SK-N-SH (cell line): ENCODE results near the gene LDLRAP1. TPM values are rescaled to one million over a fixed set of nuclear protein-coding genes. Genes with fewer than 3 reads are reported as not detected.

ENCODE experiments used
- CTCF ChIA-PET: fragments of 300-600, 350-600 bp; formaldehyde crosslinking; extraction: SDS; loops from one replicate; lab custom pipeline; 2021; lab: Yijun Ruan, JAX
- POLR2A ChIA-PET: fragments of 350-600 bp; sonication (Branson Sonifier 250); formaldehyde crosslinking; extraction: SDS; loops from one replicate; lab custom pipeline; 2020; ENCODE audit warnings: antibody characterized with exemption, inconsistent platforms; lab: Yijun Ruan, JAX
- DNase-seq: peaks from one replicate; pipeline ENCODE4 v3.0.0; 2012
- H2AFZ ChIP-seq: fragments of 200-600 bp; sonication (generic); 2 replicates; pipeline ENCODE4 v1.8.1; 2016; ENCODE audit warnings: antibody characterized with exemption, mild to moderate bottlenecking, low read depth
- H3F3A ChIP-seq: fragments of 200-600 bp; sonication (generic); replicated peaks from 2 replicates; pipeline ENCODE3; 2016; ENCODE audit warnings: antibody characterized with exemption, mild to moderate bottlenecking; ENCODE audit not compliant: insufficient read depth
- H3K27ac ChIP-seq, 2 experiments: fragments of 200-500 bp in 1 of 2; fragments of 200-600 bp in 1 of 2; sonication (Bioruptor generic) in 1 of 2; sonication (generic), shearing (Covaris generic) in 1 of 2; 2 replicates each; pipeline versions ENCODE4 v1.5.1 to v1.6.1; 2014 to 2016; ENCODE audit warnings: low read depth in 2 of 2, inconsistent platforms in 1 of 2, low read length in 1 of 2, mild to moderate bottlenecking in 1 of 2, mixed read lengths in 1 of 2
- H3K27me3 ChIP-seq: fragments of 200-600 bp; sonication (generic), shearing (Covaris generic); 2 replicates; pipeline ENCODE4 v1.6.1; 2016; ENCODE audit warnings: mixed run types; ENCODE audit not compliant: insufficient read depth
- H3K36me3 ChIP-seq, 2 experiments: fragments of 200-500 bp in 1 of 2; fragments of 200-600 bp in 1 of 2; sonication (Bioruptor generic) in 1 of 2; sonication (generic) in 1 of 2; replicated peaks in 1 of 2; 2 replicates each; pipeline versions ENCODE3 to v1.5.1; 2014 to 2016; ENCODE audit warnings: low read length in 1 of 2, mild to moderate bottlenecking in 1 of 2; ENCODE audit not compliant: insufficient read depth in 2 of 2, control insufficient read depth in 1 of 2
- H3K4me1 ChIP-seq, 2 experiments: fragments of 200-500 bp in 1 of 2; fragments of 200-600 bp in 1 of 2; sonication (Bioruptor generic) in 1 of 2; sonication (generic), shearing (Covaris generic) in 1 of 2; 2 replicates each; pipeline versions ENCODE4 v1.5.1 to v1.6.1; 2014 to 2016; ENCODE audit warnings: low read depth in 1 of 2, low read length in 1 of 2, mixed run types in 1 of 2; ENCODE audit not compliant: insufficient read depth in 2 of 2, control insufficient read depth in 1 of 2
- H3K4me2 ChIP-seq: fragments of 200-600 bp; sonication (generic), shearing (Covaris generic); 2 replicates; pipeline ENCODE4 v1.6.1; 2017; ENCODE audit warnings: mixed run types
- H3K4me3 ChIP-seq, 2 experiments: fragments of 200-500 bp in 1 of 2; fragments of 200-600 bp in 1 of 2; sonication (Bioruptor generic) in 1 of 2; sonication (generic), shearing (Covaris generic) in 1 of 2; 2 replicates each; pipeline versions ENCODE4 v1.5.1 to v1.8.1; 2014 to 2016; ENCODE audit warnings: low read depth in 2 of 2, inconsistent platforms in 1 of 2, low read length in 1 of 2, mild to moderate bottlenecking in 1 of 2, mixed read lengths in 1 of 2, moderate library complexity in 1 of 2
- H3K79me2 ChIP-seq: fragments of 200-600 bp; sonication (generic); 2 replicates; pipeline ENCODE4 v1.8.1; 2017; ENCODE audit warnings: mild to moderate bottlenecking; ENCODE audit not compliant: insufficient read depth
- H3K9ac ChIP-seq: fragments of 200-600 bp; sonication (generic); 2 replicates; pipeline ENCODE4 v1.6.1; 2017; ENCODE audit warnings: mixed run types
- H3K9me2 ChIP-seq: fragments of 200-600 bp; sonication (generic); 2 replicates; pipeline ENCODE4 v1.6.1; 2017; ENCODE audit warnings: mixed run types
- H3K9me3 ChIP-seq: fragments of 200-600 bp; sonication (generic); 2 replicates; pipeline ENCODE4 v1.6.1; 2017; ENCODE audit warnings: mixed run types, mild to moderate bottlenecking, moderate library complexity
- H4K20me1 ChIP-seq: fragments of 200-600 bp; sonication (generic); 2 replicates; pipeline ENCODE4 v1.6.1; 2017; ENCODE audit warnings: mild to moderate bottlenecking, mixed run types; ENCODE audit not compliant: insufficient read depth
- CTCF ChIP-seq: fragments of 200-600 bp; sonication (generic); IDR thresholded peaks from 2 replicates; pipeline ENCODE4 v1.6.1; 2017; ENCODE audit warnings: antibody characterized with exemption, mild to moderate bottlenecking, moderate library complexity
- ELF1 ChIP-seq: IDR thresholded peaks from 2 replicates; pipeline ENCODE4 v1.4.0; 2012
- EP300 ChIP-seq, 2 experiments: IDR thresholded peaks; 2 replicates each; pipeline versions ENCODE4 v1.4.0 to v1.6.1; 2012; ENCODE audit warnings: borderline replicate concordance in 1 of 2, low read depth in 1 of 2, low read length in 1 of 2
- FOSL2 ChIP-seq: IDR thresholded peaks from 2 replicates; pipeline ENCODE4 v1.4.0; 2012; ENCODE audit warnings: low read depth, mild to moderate bottlenecking, moderate library complexity, borderline replicate concordance
- GABPA ChIP-seq: IDR thresholded peaks from 2 replicates; pipeline ENCODE4 v1.4.0; 2012; ENCODE audit warnings: low read depth, mild to moderate bottlenecking
- GATA2 ChIP-seq: sonication (generic); formaldehyde crosslinking; IDR thresholded peaks from 2 replicates; pipeline ENCODE4 v1.5.0; 2020; ENCODE audit warnings: mild to moderate bottlenecking, missing genetic modification reagents
- IRF3 ChIP-seq: fragments of 150-350 bp; IDR thresholded peaks from 2 replicates; pipeline ENCODE4 v1.6.1; 2016; ENCODE audit warnings: mild to moderate bottlenecking, low read depth, low read length
- JUND ChIP-seq: IDR thresholded peaks from 2 replicates; pipeline ENCODE4 v1.4.0; 2012
- MXI1 ChIP-seq: IDR thresholded peaks from 2 replicates; pipeline ENCODE4 v1.6.1; 2012; ENCODE audit warnings: mild to moderate bottlenecking, low read depth, low read length, improper control_type of control experiment
- PBX3 ChIP-seq: IDR thresholded peaks from 2 replicates; pipeline ENCODE4; 2012
- RAD21 ChIP-seq: IDR thresholded peaks from 2 replicates; pipeline ENCODE4 v1.6.1; 2012; ENCODE audit warnings: mild to moderate bottlenecking, low read length
- RXRA ChIP-seq: IDR thresholded peaks from 2 replicates; pipeline ENCODE4 v1.4.0; 2012; ENCODE audit warnings: low read depth, mild to moderate bottlenecking, borderline replicate concordance
- SIN3A ChIP-seq: IDR thresholded peaks from 2 replicates; pipeline ENCODE4 v1.6.1; 2012; ENCODE audit warnings: low read depth, mild to moderate bottlenecking, low read length, moderate library complexity, borderline replicate concordance
- TCF12 ChIP-seq: IDR thresholded peaks from 2 replicates; pipeline ENCODE4 v1.4.0; 2012
- YY1 ChIP-seq: IDR thresholded peaks from 2 replicates; pipeline ENCODE4 v1.4.0; 2012; ENCODE audit warnings: low read depth, mild to moderate bottlenecking
- WGBS: methylation state at CpG from one replicate; pipeline ENCODE4 v1.1.6; 2017; ENCODE audit warnings: low lambda C conversion rate; 5-methylcytosine and 5-hydroxymethylcytosine counted together
- polyA plus RNA-seq, 3 experiments: library from polyadenylated mRNA; depleted of rRNA; stranded (reverse); fragments of >200 nt; gene quantifications; 2 replicates each; pipeline ENCODE4 v1.2.3, GENCODE V29; 2012
- TF ChIP-seq, protein P1 (sequence below): IDR thresholded peaks from 2 replicates; pipeline ENCODE4 v1.4.0; 2012; ENCODE audit warnings: low read depth, borderline replicate concordance
- TF ChIP-seq, protein P2 (sequence below): fragments of 150-350 bp; IDR thresholded peaks from 2 replicates; pipeline ENCODE4 v1.6.1; 2017; ENCODE audit warnings: antibody characterized with exemption, low read length, low read depth, borderline replicate concordance
- TF ChIP-seq, protein P3 (sequence below): IDR thresholded peaks from 2 replicates; pipeline ENCODE4 v1.4.0; 2012; ENCODE audit warnings: low read depth

The LDLRAP1 gene
- polyA plus RNA-seq, 1 of the 3 experiments (the other 2 are of a cell fraction), result 19.1 TPM

- no peak overlapping the region for H3K9ac ChIP-seq
- H3K27me3 ChIP-seq, result no peaks in the 10 kb centered on the region
- no peak overlapping the region for H3K4me2 ChIP-seq
- WGBS, result 83% methylated on average over 9 of the region's 9 CpGs
- DNase-seq, result no peak
- H2AFZ ChIP-seq, result no peak overlapping the region
- H4K20me1 ChIP-seq, result no peaks in the 10 kb centered on the region
- H3K36me3 ChIP-seq, result peaks cover 0 to 4% of the 10 kb centered on the region in 2 experiments
- H3K4me3 ChIP-seq, result no peak overlapping the region
- H3F3A ChIP-seq, result peaks cover 7% of the 10 kb centered on the region
- H3K9me2 ChIP-seq, result no peaks in the 10 kb centered on the region
- H3K9me3 ChIP-seq, result no peaks in the 10 kb centered on the region
- H3K79me2 ChIP-seq, result no peaks in the 10 kb centered on the region
- peaks cover 0 to 11% of the 10 kb centered on the region in 2 experiments; a peak in 3 of 4 replicates for H3K4me1 ChIP-seq
- CTCF ChIA-PET, result interaction anchor here (0.6 to 1.7 kb wide), 3 partner anchors 15 to 234 kb away, joined by 3 to 10 read pairs (median 5); no protein-coding TSS in a partner anchor
- POLR2A ChIA-PET, result no interaction called here
- TF ChIP-seq EP300 (IDR thresholded peaks at IDR 0.05; ENCODE audit: borderline replicate concordance in 1 of 2, low read depth in 1 of 2, low read length in 1 of 2), result no peak
- no peak for TF ChIP-seq IRF3
- TF ChIP-seq, protein P1, sequence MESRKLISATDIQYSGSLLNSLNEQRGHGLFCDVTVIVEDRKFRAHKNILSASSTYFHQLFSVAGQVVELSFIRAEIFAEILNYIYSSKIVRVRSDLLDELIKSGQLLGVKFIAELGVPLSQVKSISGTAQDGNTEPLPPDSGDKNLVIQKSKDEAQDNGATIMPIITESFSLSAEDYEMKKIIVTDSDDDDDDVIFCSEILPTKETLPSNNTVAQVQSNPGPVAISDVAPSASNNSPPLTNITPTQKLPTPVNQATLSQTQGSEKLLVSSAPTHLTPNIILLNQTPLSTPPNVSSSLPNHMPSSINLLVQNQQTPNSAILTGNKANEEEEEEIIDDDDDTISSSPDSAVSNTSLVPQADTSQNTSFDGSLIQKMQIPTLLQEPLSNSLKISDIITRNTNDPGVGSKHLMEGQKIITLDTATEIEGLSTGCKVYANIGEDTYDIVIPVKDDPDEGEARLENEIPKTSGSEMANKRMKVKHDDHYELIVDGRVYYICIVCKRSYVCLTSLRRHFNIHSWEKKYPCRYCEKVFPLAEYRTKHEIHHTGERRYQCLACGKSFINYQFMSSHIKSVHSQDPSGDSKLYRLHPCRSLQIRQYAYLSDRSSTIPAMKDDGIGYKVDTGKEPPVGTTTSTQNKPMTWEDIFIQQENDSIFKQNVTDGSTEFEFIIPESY, result no peak
- no peak for TF ChIP-seq ELF1
- TF ChIP-seq SIN3A, result no peak
- TF ChIP-seq, protein P2, sequence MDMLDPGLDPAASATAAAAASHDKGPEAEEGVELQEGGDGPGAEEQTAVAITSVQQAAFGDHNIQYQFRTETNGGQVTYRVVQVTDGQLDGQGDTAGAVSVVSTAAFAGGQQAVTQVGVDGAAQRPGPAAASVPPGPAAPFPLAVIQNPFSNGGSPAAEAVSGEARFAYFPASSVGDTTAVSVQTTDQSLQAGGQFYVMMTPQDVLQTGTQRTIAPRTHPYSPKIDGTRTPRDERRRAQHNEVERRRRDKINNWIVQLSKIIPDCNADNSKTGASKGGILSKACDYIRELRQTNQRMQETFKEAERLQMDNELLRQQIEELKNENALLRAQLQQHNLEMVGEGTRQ, result no peak
- TF ChIP-seq, protein P3, sequence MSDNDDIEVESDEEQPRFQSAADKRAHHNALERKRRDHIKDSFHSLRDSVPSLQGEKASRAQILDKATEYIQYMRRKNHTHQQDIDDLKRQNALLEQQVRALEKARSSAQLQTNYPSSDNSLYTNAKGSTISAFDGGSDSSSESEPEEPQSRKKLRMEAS, result no peak
- TF ChIP-seq PBX3, result no peak
- TF ChIP-seq RAD21, result no peak
- TF ChIP-seq GABPA, result no peak
- no peak for TF ChIP-seq YY1
- TF ChIP-seq RXRA, result no peak
- TF ChIP-seq JUND, result no peak
- no peak for TF ChIP-seq MXI1
- no peak for TF ChIP-seq TCF12
- no peak for TF ChIP-seq CTCF
- no peak for TF ChIP-seq GATA2 (CRISPR knock-in tag)
- TF ChIP-seq FOSL2, result no peak
- H3K27ac ChIP-seq, result no peak overlapping the region
Observed at GRCh38 chr1:25566176-25566729, 22.8 kb downstream of the LDLRAP1 start.
